ENCODE results near the gene RNF182. TPM values are rescaled to one million over a fixed set of nuclear protein-coding genes. Genes with fewer than 3 reads are reported as not detected.
"Not testable (repeated sequence)": the region's sequence is repeated elsewhere in the genome, so short reads cannot be mapped to it uniquely, and the experiment has no call there.

Gene RNF182
- total RNA-seq, 1 donor from 2014 or later = 1.1 TPM

- no peak for DNase-seq
These were observed 7.6 kb upstream of the RNF182 start for GRCh38 chr6:13917141-13917540.

GRCh38 chr6:13918686-13919250 is 6.0 kb upstream of the RNF182 start:
- DNase-seq = no peak

GRCh38 chr6:13919861-13920260 is 4.9 kb upstream of the RNF182 start:
- no peak for DNase-seq

GRCh38 chr6:13920552-13920951 is 4.2 kb upstream of the RNF182 start:
- DNase-seq = no peak

- DNase-seq = no peak
These were observed 2.0 kb upstream of the RNF182 start for GRCh38 chr6:13922750-13923149.

- no peak for DNase-seq
These were observed 1.1 kb upstream of the RNF182 start for GRCh38 chr6:13923527-13924145.

GRCh38 chr6:13924146-13924948 is 405 bp upstream of the RNF182 start:
- DNase-seq = peak; percentile 26

- DNase-seq = no peak
These were observed 1.6 kb downstream of the RNF182 start for GRCh38 chr6:13926378-13926777.

- DNase-seq = no peak
These were observed 2.5 kb downstream of the RNF182 start for GRCh38 chr6:13927203-13927602.

- DNase-seq = no peak
These were observed 4.4 kb downstream of the RNF182 start for GRCh38 chr6:13929196-13929595.

GRCh38 chr6:13931797-13932402 is 7.1 kb downstream of the RNF182 start:
- DNase-seq = no peak

- no peak for DNase-seq
These were observed 8.0 kb downstream of the RNF182 start for GRCh38 chr6:13932785-13933184.

- DNase-seq = no peak
These were observed 10.0 kb downstream of the RNF182 start for GRCh38 chr6:13934721-13935120.

- DNase-seq = no peak
These were observed 10.6 kb downstream of the RNF182 start for GRCh38 chr6:13935190-13935880.

GRCh38 chr6:13935881-13936261 is 11.1 kb downstream of the RNF182 start:
- DNase-seq = not testable (repeated sequence)

- DNase-seq = no peak
These were observed 17.1 kb downstream of the RNF182 start for GRCh38 chr6:13941902-13942301.

GRCh38 chr6:13943943-13944342 is 19.2 kb downstream of the RNF182 start:
- DNase-seq = no peak

- DNase-seq = no peak
These were observed 21.8 kb downstream of the RNF182 start for GRCh38 chr6:13946506-13946905.

GRCh38 chr6:13947611-13948178 is 22.9 kb downstream of the RNF182 start:
- no peak for DNase-seq

GRCh38 chr6:13952101-13952500 is 27.3 kb downstream of the RNF182 start:
- DNase-seq = no peak

GRCh38 chr6:13953061-13953705 is 28.4 kb downstream of the RNF182 start:
- no peak for DNase-seq
